Measurements from ENCODE around the gene IQGAP3.

Gene IQGAP3

GRCh38 chr1:156598125-156598524 lies 25.8 kb upstream of the IQGAP3 start:
- no peaks in the 10 kb centered on the region for H3K27me3 ChIP-seq (ENCODE audit: insufficient read depth, low read depth)
- H3K36me3 ChIP-seq (ENCODE audit: insufficient read depth): peaks cover 34% of the 10 kb centered on the region; the same call in 1 of the 2 replicates
- no peak overlapping the region for H3K4me2 ChIP-seq
- no peak overlapping the region for H3K4me3 ChIP-seq (IDR thresholded peaks at IDR 0.05; ENCODE audit: insufficient read depth, low read depth, low read length)
- no peak overlapping the region for H2AFZ ChIP-seq (ENCODE audit: low read depth)
- peaks cover 40% of the 10 kb centered on the region for H3K4me1 ChIP-seq (ENCODE audit: low read depth, poor library complexity, severe bottlenecking)
- no peak overlapping the region for H3K27ac ChIP-seq
- TF ChIP-seq, protein P1, sequence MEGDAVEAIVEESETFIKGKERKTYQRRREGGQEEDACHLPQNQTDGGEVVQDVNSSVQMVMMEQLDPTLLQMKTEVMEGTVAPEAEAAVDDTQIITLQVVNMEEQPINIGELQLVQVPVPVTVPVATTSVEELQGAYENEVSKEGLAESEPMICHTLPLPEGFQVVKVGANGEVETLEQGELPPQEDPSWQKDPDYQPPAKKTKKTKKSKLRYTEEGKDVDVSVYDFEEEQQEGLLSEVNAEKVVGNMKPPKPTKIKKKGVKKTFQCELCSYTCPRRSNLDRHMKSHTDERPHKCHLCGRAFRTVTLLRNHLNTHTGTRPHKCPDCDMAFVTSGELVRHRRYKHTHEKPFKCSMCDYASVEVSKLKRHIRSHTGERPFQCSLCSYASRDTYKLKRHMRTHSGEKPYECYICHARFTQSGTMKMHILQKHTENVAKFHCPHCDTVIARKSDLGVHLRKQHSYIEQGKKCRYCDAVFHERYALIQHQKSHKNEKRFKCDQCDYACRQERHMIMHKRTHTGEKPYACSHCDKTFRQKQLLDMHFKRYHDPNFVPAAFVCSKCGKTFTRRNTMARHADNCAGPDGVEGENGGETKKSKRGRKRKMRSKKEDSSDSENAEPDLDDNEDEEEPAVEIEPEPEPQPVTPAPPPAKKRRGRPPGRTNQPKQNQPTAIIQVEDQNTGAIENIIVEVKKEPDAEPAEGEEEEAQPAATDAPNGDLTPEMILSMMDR (conservative IDR thresholded peaks at IDR 0.05; ENCODE audit: low read depth, low read length): no peak
- H4K20me1 ChIP-seq (ENCODE audit: insufficient read depth): no peaks in the 10 kb centered on the region
- H3K79me2 ChIP-seq (ENCODE audit: insufficient read depth, low read depth): peaks cover 42% of the 10 kb centered on the region
- H3K9ac ChIP-seq: no peak overlapping the region

DNA sequence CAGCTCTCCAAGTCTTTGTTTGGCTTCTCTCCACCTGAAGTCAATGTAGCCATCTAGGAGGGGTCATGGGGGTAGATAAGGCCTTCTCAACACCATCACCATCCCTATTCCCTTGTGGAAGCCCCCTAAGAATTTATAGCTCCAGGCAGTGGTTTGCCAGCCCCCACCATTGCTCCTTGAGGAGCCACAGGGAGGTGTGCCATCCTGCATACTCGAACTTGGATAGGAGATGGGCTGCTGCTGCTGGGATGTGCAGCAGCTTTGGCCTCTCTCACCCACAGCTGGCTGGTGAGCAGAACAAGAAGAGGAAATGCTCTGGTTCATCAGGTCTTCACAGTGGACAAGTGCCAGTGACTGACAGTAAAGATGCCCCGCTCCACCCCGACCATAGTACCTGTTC lies 24.1 kb upstream of the IQGAP3 start:
- peaks cover 34% of the 10 kb centered on the region; the same call in 1 of the 2 replicates for H3K36me3 ChIP-seq (ENCODE audit: insufficient read depth)
- TF ChIP-seq, protein P1 (conservative IDR thresholded peaks at IDR 0.05; ENCODE audit: low read depth, low read length): no peak
- H3K4me3 ChIP-seq (IDR thresholded peaks at IDR 0.05; ENCODE audit: insufficient read depth, low read depth, low read length): no peak overlapping the region
- no peak overlapping the region for H3K9ac ChIP-seq
- no peaks in the 10 kb centered on the region for H4K20me1 ChIP-seq (ENCODE audit: insufficient read depth)
- no peak overlapping the region for H3K27ac ChIP-seq
- H3K79me2 ChIP-seq (ENCODE audit: insufficient read depth, low read depth): peaks cover 50% of the 10 kb centered on the region
- H3K4me2 ChIP-seq: no peak overlapping the region
- H2AFZ ChIP-seq (ENCODE audit: low read depth): no peak overlapping the region
- H3K4me1 ChIP-seq (ENCODE audit: low read depth, poor library complexity, severe bottlenecking): peaks cover 42% of the 10 kb centered on the region
- H3K27me3 ChIP-seq (ENCODE audit: insufficient read depth, low read depth): no peaks in the 10 kb centered on the region

GRCh38 chr1:156595016-156595415 lies 22.7 kb upstream of the IQGAP3 start:
- H3K27me3 ChIP-seq (ENCODE audit: insufficient read depth, low read depth): no peaks in the 10 kb centered on the region
- peaks cover 34% of the 10 kb centered on the region; the same call in 1 of the 2 replicates for H3K36me3 ChIP-seq (ENCODE audit: insufficient read depth)
- H3K4me1 ChIP-seq (ENCODE audit: low read depth, poor library complexity, severe bottlenecking): peaks cover 46% of the 10 kb centered on the region
- H3K79me2 ChIP-seq (ENCODE audit: insufficient read depth, low read depth): peaks cover 36% of the 10 kb centered on the region
- H2AFZ ChIP-seq (ENCODE audit: low read depth): no peak overlapping the region
- no peak overlapping the region for H3K4me3 ChIP-seq (IDR thresholded peaks at IDR 0.05; ENCODE audit: insufficient read depth, low read depth, low read length)
- TF ChIP-seq, protein P1 (conservative IDR thresholded peaks at IDR 0.05; ENCODE audit: low read depth, low read length): no peak
- no peaks in the 10 kb centered on the region for H4K20me1 ChIP-seq (ENCODE audit: insufficient read depth)
- H3K27ac ChIP-seq: peak overlapping the region; percentile 11; the same call in 1 of the 2 replicates
- no peak overlapping the region for H3K9ac ChIP-seq
- H3K4me2 ChIP-seq: no peak overlapping the region

- no peak overlapping the region for H2AFZ ChIP-seq (ENCODE audit: low read depth)
- H3K27ac ChIP-seq: peak overlapping the region; percentile 11; the same call in 1 of the 2 replicates
- no peaks in the 10 kb centered on the region for H3K27me3 ChIP-seq (ENCODE audit: insufficient read depth, low read depth)
- no peak overlapping the region for H3K9ac ChIP-seq
- TF ChIP-seq, protein P1 (conservative IDR thresholded peaks at IDR 0.05; ENCODE audit: low read depth, low read length): no peak
- H3K36me3 ChIP-seq (ENCODE audit: insufficient read depth): peaks cover 34% of the 10 kb centered on the region; the same call in 1 of the 2 replicates
- H3K4me2 ChIP-seq: no peak overlapping the region
- peaks cover 38% of the 10 kb centered on the region for H3K4me1 ChIP-seq (ENCODE audit: low read depth, poor library complexity, severe bottlenecking)
- H3K79me2 ChIP-seq (ENCODE audit: insufficient read depth, low read depth): peaks cover 28% of the 10 kb centered on the region
- H4K20me1 ChIP-seq (ENCODE audit: insufficient read depth): no peaks in the 10 kb centered on the region
- H3K4me3 ChIP-seq (IDR thresholded peaks at IDR 0.05; ENCODE audit: insufficient read depth, low read depth, low read length): no peak overlapping the region
Observed at GRCh38 chr1:156594190-156594589, 21.8 kb upstream of the IQGAP3 start.

Measured in KMS-11 (cell line).